ENCODE results near the gene CENPS. TPM values are rescaled to one million over a fixed set of nuclear protein-coding genes. Genes with fewer than 3 reads are reported as not detected.

CENPS gene
- total RNA-seq, 1 experiment from 2014 or later, result 16.3 TPM

DNA sequence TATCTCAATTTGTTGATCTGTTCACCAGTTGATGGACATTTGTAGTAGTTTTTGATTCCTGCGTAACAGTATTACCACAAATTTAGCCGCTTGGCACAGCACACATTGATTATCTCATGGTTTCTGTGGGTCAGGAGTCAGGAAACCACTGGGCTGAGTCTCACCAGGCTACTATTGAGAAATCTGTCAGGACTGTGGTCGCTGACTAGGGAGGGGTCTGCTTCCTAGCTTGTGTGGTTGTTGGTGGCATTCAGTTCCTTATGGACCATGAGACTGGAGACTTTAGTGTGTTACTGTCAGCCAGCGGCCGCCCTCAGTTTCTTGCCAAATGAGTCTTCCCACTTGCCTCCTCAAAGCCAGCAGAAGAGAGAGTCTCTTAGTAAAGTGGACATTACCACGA, 54.3 kb downstream of the CENPS start:
- Histone ChIP-seq H3K36me3 (ENCODE audit: low read depth, low read length) (no peaks in the 10 kb centered on the region; the same call in 1 of the 2 replicates), H4K20me1 (ENCODE audit: low read length) (0 out of 2 replicates have a peak, but pooled peaks cover under 1% of the 10 kb centered on the region), H3K9me2 (replicated peaks; ENCODE audit: low read length) (no peaks in the 10 kb centered on the region), H3K4me1 (ENCODE audit: insufficient read depth, low read length) (no peaks in the 10 kb centered on the region), H3K4me3 (ENCODE audit: low read length) (no peak overlapping the region), H3F3A (ENCODE audit: low read length, unreplicated experiment) (no peaks in the 10 kb centered on the region), H3K79me2 (ENCODE audit: low read length) (peaks cover 92% of the 10 kb centered on the region), H3K27ac (ENCODE audit: low read length) (no peak overlapping the region), H3K9me3 (ENCODE audit: low read length) (no peaks in the 10 kb centered on the region), H3K9ac (ENCODE audit: low read length) (no peak overlapping the region), H3K4me2 (ENCODE audit: low read length) (no peak overlapping the region), H3K27me3 (ENCODE audit: low read length) (no peaks in the 10 kb centered on the region), H2AFZ (ENCODE audit: low read length) (no peak overlapping the region)
- CTCF ChIA-PET, result no interaction called here
- POLR2A ChIA-PET (ENCODE audit: unreplicated experiment), result no interaction called here
- TF ChIP-seq EZH2phosphoT487 (IDR thresholded peaks at IDR 0.05; ENCODE audit: borderline replicate concordance, low read length), result no peak
- no peak for TF ChIP-seq EZH2 (IDR thresholded peaks at IDR 0.05; ENCODE audit: low read length, unreplicated experiment)
- TF ChIP-seq, protein P1, sequence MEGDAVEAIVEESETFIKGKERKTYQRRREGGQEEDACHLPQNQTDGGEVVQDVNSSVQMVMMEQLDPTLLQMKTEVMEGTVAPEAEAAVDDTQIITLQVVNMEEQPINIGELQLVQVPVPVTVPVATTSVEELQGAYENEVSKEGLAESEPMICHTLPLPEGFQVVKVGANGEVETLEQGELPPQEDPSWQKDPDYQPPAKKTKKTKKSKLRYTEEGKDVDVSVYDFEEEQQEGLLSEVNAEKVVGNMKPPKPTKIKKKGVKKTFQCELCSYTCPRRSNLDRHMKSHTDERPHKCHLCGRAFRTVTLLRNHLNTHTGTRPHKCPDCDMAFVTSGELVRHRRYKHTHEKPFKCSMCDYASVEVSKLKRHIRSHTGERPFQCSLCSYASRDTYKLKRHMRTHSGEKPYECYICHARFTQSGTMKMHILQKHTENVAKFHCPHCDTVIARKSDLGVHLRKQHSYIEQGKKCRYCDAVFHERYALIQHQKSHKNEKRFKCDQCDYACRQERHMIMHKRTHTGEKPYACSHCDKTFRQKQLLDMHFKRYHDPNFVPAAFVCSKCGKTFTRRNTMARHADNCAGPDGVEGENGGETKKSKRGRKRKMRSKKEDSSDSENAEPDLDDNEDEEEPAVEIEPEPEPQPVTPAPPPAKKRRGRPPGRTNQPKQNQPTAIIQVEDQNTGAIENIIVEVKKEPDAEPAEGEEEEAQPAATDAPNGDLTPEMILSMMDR (conservative IDR thresholded peaks at IDR 0.05; ENCODE audit: low read depth, low read length), result no peak
- DNase-seq (no peak), ATAC-seq (no peak)
- no TSS peak for BruUV-seq (replicated peaks)
- intact Hi-C loops (cut with micrococcal nuclease), result no loop called here

GRCh38 chr1:10489291-10490055, 59.2 kb downstream of the CENPS start:
- Histone ChIP-seq H4K20me1 (ENCODE audit: low read length) (peaks cover 7% of the 10 kb centered on the region; the same call in 1 of the 2 replicates), H3K9me2 (replicated peaks; ENCODE audit: low read length) (no peaks in the 10 kb centered on the region), H3K4me1 (ENCODE audit: insufficient read depth, low read length) (no peaks in the 10 kb centered on the region), H3K4me2 (ENCODE audit: low read length) (no peak overlapping the region), H3K9me3 (ENCODE audit: low read length) (no peaks in the 10 kb centered on the region), H3K9ac (ENCODE audit: low read length) (no peak overlapping the region), H3K79me2 (ENCODE audit: low read length) (peaks cover 94% of the 10 kb centered on the region), H3K27ac (ENCODE audit: low read length) (no peak overlapping the region), H3F3A (ENCODE audit: low read length, unreplicated experiment) (no peaks in the 10 kb centered on the region), H3K4me3 (ENCODE audit: low read length) (no peak overlapping the region), H3K36me3 (ENCODE audit: low read depth, low read length) (no peaks in the 10 kb centered on the region; the same call in 1 of the 2 replicates), H2AFZ (ENCODE audit: low read length) (no peak overlapping the region), H3K27me3 (ENCODE audit: low read length) (no peaks in the 10 kb centered on the region)
- DNase-seq (no peak), ATAC-seq (no peak)
- TF ChIP-seq, protein P1 (conservative IDR thresholded peaks at IDR 0.05; ENCODE audit: low read depth, low read length), result no peak
- no peak for TF ChIP-seq EZH2 (IDR thresholded peaks at IDR 0.05; ENCODE audit: low read length, unreplicated experiment)
- no peak for TF ChIP-seq EZH2phosphoT487 (IDR thresholded peaks at IDR 0.05; ENCODE audit: borderline replicate concordance, low read length)
- POLR2A ChIA-PET (ENCODE audit: unreplicated experiment), result no interaction called here
- CTCF ChIA-PET, result no interaction called here
- no TSS peak for BruUV-seq (replicated peaks)
- intact Hi-C loops (cut with micrococcal nuclease), result no loop called here

Measured in PC-3 (cell line).